CD4-positive, alpha-beta T cell treated with Interleukin-17A for 1 hour (primary cell): ENCODE measurements around the gene HMGN4.
"Not testable (repeated sequence)": the region's sequence is repeated elsewhere in the genome, so short reads cannot be mapped to it uniquely, and the experiment has no call there.

Experiments
- DNase-seq: peaks from one replicate; pipeline ENCODE4 v3.0.0-alpha.2; 2020

The HMGN4 gene

DNA sequence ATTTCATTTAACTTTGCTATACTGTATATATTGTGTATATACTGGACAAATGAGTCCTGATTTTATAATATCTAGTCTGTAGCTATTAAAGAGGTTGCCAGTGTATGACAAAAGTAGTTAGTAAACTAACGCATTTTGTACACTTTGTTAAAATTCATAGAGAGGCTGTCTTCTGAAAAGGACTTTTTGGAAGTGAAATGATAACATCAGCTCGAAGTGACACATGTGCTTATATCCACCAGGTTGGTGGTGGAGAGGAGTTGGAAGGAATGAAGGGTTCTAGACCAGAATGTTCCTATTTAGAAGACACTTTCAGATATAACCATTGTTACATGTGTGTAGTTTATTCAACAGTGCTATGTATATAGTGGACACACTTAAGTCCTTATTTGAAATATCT is 13.9 kb upstream of the HMGN4 start:
- DNase-seq, result not testable (repeated sequence)

DNA sequence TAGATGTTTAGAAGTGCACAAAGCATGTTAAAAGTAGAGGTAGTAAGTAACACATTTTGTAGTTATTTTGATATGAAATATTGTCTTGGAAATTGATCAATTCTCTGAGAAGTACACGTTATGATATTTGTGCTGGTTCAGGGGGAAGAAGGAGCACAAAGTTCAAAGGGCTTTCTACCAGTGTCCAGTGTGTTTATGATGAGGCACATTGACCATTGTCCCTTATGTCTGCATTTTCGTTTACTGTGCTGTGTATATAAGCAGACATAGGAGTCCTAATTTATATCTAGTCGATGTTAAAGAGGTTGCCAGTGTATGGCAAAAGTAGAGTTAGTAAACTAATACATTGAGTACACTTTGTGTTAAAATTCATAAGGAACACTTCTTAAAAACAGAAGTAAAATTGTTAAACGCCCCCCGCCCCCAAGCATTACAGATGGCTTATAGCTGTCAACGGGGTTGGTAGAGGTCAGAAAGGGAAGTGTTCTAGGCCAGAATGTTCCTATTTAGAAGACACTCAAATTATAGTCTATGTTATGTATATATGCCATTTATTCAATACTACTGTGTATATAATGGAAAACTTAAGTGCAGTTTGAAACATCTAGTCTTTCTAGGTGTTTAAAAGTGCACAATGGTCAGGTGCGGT is 13.3 kb upstream of the HMGN4 start:
- no peak for DNase-seq

DNA sequence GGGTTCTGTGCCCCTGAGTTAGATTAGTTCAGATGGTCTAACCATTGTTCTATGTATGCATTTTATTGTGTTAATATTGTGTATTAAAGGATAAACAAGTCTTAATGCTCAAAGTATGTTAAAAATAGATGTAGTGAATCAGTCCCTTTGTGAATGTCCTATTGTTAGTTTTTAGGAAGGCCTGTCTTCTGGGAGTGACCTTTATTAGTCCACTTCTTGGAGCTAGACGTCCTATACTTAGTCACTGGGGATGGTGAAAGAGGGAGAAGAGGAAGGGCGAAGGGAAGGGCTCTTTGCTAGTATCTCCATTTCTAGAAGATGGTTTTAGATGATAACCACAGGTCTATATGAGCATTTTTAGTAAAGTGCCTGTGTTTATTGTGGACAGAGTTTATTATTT is 12.3 kb upstream of the HMGN4 start:
- DNase-seq, result no peak

DNA sequence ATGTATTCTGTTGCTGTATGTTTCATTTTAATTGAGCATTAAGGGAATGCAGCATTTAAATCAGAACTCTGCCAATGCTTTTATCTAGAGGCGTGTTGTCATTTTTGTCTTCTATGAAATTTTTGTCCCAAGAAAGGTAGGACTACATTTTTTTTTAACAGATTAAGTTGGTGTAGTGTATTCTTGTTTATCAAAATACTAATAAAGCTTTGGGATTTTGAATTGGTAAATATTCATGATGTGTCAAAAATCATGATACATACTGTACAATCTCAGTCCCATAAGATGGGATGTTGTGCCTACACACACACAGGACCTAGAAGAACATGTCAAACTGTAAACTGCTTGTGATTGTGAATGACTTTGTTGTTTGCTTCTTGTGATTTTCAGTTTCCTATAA is 11.2 kb upstream of the HMGN4 start:
- no peak for DNase-seq

DNA sequence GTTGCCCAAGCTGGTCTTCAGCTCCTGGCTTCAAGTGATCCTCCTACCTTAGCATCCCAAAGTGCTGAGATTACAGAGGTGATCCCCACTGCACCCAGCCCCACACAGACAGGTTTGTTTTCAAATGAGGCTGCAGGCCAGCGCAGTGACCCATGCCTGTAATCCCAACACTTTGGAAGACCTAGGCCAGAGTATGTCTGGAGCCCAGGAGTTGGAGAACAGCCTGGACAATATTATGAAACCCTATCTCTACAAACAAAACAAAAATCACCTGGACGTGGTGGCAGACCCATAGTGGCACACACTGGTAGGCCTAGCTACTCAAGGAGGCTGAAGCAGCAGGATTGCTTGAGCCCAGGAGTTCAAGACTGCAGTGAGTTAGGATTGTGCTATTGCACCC is 8.0 kb upstream of the HMGN4 start:
- no peak for DNase-seq

DNA sequence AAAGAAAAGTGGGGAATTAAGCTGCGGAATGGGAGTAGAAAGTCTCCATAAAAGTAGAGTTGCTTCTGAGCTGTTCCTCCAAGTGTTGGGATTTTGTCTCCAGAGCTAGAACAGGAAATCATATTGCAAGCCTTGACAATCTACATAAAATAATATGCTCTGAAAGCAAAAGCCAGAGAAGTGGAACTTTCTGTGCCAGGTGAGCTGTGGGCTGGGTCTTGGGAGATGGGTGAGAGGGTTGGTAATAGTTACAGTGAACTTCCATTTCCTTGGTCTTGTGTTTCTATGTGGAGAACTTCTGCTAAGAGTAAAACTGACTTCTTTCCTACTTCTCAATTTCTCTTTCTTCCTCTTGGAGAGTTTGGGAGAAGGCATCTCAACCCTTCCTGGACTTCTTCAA is 6.3 kb upstream of the HMGN4 start:
- peak; percentile 28 for DNase-seq

DNA sequence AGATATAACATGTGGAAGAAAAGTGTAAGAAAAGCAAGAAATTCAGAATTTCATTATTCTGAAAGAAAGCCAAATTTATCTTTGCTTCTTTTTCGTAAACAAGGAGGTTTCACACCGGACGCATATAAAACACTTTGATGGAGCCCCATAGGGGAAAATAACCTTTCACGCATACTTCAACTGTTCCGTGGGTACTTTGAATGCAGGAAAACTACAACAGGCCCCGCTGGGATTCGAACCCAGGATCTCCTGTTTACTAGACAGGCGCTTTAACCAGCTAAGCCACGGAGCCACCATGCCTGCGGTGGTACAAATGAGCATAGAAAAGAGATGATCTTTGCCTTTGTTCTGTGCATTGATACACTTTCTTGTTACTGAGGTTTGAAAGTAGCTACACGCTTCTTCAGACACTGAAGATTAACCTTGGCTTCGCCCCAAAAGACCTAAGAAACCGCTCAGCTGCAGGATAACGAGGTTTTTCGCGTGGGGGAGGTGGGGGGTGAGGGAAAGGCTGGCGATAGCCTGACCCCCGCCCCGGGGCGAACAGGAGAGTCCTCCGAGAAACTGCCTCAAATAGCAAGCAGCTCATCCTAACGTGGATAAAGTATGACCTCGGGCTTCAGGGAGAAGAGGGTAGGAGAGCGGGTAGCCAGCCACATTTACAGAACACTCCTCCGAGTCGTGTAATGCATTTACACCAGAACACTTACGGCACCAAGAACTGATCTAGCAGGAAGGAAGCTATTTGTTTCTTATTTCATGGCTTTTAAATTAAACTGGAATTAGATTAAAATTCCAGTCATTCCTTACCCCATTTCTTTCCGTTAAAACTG is 5.3 kb upstream of the HMGN4 start:
- peak; percentile 97 for DNase-seq

DNA sequence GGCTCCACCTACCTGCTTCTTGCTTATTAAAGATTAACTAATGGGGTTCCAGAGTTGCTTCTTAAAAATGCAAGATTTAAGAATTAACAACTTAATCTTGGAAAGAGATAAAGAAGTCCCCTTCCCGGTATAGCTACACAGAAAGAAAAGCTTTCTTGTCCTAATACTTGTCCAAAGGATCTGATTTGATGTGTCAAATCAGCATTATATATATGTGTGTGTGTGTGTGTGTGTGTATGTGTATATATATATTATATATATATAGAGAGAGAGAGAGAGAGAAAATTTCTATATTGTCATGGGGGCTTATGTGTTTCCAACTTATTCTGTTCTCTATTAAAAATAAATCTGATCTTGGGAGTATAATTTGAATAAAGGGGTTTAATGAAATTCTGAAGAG is 4.6 kb upstream of the HMGN4 start:
- DNase-seq, result no peak

DNA sequence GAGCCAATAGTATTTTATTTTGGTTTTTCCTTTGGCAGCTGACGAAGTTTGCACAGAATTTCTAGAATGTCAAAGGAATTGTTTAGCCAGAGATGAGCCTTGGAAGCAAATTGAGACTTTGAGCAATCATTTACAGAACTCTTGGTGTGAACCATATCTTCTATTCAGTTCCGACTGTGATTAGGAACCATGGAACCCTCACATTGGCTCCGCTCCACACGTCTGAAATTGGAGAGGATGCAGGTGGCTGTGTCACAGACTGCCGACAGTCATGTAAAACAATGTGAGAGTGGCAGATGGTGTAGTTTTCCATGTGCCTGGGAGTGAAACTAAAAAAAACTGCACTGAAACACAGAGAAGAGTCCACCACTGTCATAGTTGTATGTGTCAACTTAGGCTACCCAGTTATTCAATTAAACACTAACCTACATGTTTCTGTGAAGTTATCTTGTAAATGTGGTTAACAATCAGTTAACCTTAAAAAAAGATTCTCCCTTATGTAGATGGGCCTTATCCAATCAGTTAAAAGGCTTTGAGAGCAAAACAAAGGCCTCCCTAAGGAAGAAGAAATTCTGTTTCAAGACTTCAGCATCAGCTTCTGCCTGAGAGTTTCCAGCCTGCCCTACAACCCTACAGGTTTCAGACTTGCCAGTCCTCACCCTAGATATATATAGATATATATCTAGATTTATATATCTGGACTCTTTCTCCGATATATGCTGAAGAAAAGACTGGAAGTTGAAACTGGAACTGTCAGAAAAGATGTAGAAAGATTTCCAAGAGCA is 3.3 kb upstream of the HMGN4 start:
- DNase-seq, result no peak

DNA sequence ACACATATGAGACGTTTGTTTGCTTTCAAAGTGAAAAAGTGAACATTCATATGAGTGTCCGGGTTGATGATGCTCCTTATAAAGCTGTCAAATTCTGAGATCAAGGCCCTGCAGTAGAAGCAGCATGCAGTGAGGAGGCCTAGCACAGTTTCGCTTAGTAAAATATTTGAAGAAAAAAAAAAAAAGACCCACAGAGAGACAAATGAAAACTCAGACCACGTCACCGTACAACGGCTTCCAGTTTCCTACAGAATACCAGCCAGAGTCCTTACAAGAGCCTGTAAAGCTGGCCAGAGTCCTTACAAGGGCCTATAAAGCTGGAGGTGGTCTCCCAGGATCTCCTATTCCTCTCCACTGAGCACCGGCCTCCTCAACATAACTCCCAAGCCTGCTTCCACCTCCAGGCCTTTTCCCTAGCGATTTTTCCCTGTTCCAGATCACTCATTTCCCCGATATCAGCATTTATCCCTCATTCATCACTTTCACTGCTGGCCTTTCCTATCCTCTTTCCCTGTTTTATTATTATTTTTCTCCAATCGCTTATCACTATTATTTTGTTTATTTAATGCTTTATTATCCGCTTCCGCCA is 1.5 kb upstream of the HMGN4 start:
- peak; percentile 56 for DNase-seq

DNA sequence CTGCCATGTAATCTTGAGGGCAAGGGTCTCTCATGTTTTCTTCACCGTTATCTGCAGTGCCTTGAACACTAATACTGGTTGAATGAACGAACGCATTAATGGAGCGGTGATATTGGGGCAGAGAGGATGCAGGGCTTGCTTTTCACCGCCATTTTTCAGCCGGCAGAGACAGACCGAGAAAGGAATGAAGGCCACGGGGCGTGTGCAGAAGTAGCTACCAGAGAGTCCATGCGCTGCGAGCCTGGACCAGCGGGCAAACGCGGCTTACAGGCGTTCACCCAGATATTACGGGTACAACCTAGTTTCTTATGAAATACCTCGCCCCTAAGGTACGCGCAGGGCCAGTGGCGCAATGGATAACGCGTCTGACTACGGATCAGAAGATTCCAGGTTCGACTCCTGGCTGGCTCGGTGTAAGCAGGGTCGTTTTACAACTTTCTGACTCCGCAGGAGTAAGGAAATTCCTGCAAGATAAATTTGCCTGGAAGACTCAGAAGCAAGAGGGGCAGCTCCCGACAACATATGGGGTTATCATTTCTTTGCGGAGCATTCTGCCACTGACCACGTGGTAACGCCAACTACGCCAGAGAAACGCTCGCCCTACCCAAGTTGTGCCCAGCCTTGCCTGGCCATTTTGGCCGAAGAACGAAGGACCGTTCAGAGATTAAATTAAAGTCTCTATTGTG is 863 bp upstream of the HMGN4 start:
- DNase-seq, result peak; percentile 97

DNA sequence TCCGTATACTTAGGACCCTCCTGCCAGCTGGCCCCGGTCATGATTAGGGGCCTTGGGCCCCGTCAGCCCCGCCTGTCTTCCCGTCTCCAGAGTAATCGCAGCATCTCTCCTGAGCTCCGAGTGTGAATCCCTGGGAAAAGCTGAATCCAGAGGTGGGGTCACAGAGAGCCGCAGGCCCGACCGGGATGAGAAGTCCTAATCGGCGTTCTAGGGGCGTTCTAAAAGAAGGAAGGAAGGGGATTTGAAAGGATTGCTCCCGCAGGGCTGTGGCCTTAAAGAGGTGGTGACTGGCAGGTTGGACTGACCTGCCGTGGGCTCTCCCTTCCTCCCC is 371 bp downstream of the HMGN4 start:
- DNase-seq, result no peak

DNA sequence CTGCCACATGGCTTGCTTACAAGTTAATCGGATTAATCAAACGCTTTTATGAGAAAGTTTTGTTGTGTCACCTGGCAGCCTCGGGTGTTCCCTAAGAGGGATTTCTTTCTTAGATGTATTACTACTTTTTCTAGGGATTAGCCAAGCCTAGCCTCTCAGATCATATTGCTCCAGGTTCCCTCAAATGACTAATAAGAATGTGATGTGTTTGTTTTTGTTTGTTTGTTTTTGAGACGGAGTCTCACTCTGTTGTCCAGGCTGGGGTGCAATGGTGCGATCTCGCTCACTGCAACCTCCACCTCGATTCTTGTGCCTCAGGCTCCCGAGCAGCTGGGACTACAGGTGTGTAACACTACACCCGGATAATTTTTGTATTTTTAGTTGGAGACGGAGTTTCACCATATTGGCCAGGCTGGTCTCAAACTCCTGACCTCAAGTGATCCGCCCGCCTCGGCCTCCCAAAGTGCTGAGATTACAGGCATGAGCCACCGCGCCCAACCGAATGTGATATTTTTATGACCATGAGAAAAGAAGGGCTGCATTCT is 977 bp downstream of the HMGN4 start:
- DNase-seq, result no peak

DNA sequence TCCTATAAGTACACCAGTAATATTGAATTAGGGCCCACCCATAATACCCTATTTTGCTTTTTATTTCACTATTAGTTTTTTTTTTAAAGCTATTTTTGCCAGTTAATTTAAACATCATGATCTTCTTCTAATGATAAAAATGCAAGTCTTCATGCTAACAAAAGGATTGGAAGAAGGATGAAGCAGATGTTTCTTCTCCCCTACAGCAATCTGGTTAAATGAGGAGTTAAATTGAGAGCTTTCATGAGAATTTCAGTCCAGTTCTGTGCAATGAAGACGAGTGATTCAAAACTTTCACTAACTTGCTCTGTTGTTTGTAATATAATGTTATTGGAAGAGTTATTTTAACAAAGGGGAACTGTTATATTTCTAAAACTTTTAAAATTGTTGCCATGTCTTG is 3.4 kb downstream of the HMGN4 start:
- DNase-seq, result no peak

DNA sequence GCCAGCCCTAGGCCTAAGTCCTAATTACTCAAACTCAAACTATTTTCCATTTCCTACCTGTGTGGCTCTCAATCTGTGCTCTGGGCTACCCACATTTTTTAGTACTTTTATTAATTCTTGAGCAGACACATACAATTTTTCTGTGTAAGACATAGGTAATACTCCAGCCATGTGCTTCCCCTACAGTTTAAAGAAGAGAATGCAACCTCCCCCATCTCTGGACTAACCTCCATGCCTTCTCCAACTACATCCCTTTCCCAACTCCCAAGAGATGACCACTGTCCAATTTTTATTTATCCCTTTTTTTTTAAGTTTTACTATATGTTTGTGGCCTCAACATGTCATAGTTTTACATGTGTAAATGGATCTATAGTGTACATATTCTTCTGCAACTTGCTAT is 5.8 kb downstream of the HMGN4 start:
- DNase-seq, result peak; percentile 37

DNA sequence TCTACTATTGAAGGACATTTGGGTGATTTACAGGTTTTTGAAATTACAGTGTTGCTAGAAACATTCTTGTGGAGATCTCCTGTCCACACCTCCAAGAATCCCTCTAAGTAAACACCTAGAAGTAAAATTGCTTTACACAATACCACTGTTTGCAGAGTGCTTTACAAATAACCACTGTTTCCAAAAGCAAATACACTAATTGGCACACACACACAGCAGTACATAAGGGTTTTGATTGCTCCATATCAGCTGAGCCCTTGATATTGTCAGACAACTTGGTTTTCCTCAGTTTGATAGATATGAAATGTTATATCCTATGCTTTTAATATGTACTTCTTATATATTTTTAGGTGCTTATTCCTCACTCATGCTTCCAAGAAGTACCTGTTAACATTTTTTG is 6.3 kb downstream of the HMGN4 start:
- DNase-seq, result no peak

DNA sequence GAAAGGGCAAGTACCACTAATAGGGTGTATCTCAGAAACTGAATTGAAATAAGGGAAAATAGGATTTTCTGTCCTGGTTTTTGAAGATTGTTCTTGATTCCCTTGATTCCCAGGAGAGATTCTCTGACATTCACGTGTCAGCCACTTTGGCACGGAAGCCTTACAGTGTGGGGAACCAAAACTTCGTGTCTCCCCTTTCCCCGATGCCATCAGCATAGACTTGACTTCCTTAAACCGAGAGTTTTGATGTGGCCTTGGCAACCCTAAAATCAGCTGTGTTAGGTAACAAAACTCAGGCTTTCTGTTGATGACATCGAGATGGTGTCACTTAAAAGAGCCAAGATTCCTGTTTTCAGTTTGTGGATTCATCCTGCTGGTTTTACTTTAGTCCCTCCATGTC is 7.5 kb downstream of the HMGN4 start:
- no peak for DNase-seq

DNA sequence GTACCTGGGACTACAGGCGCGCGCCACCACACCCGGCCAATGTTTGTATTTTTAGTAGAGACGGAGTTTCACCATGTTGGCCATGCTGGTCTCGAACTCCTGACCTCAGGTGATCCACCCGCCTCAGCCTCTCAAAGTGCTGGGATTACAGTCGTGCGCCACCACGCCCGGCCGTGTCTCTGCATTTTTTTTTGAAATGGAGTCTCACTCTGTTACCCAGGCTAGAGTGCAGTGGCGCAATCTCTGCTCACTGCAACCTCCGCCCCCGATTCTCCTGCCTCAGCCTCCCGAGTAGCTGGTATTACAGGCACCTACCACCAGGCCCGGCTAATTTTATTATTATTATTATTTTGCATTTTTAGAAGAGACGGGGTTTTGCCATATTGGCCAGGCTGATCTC is 9.2 kb downstream of the HMGN4 start:
- not testable (repeated sequence) for DNase-seq

DNA sequence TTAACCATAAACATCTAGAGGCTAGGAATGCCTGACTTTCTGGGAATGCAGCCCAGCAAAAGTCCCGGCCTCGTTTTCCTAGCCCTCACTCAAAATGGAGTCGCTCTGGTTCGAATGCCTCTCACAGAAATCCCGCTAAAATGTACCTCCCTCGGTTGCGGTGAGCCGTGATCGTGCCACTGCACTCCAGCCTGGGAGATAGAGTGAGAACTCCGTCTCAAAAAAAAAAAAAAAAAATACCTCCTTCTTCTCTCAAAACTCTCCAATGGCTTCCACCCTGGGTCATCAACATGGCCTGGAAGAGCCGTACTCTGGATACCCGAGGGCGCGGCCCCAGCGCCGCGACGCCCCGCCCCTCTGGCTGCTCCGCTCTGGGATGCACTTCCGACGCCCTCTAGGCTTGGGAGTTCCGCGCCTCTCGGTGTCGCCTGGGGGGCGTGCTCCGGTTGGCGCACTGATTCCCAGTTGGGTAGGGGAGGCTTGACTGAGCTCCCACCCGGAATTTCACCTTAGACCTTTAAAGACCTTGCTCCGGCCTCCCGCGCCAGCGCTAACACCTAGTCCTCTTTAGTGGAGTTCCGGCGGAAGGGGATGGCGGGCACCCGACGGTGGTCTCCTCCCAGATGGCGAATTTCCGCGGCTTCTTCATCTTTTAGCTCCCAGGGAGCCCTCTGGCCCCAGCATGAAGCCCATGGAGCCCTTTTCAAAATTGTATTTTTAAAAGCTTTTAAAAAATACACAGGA is 12.3 kb downstream of the HMGN4 start:
- DNase-seq, result peak; percentile 42

DNA sequence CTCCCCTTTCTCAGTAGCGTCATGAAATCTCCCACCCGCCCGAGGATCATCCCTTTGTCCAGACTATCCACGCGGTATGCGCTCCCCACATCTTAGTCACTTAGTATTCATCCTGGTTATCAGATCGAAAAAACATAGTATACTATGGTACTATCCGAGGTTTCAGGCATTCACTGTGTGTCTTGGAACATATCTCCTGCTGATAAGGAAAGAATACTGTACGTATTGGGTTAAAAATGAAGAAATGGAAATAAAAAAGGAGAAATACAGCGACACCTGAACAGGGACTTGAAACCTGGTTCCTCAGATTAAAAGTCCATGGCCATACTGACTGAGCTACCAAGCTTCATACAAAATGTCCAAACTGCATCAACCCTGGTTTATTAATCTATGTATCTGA is 14.0 kb downstream of the HMGN4 start:
- no peak for DNase-seq

DNA sequence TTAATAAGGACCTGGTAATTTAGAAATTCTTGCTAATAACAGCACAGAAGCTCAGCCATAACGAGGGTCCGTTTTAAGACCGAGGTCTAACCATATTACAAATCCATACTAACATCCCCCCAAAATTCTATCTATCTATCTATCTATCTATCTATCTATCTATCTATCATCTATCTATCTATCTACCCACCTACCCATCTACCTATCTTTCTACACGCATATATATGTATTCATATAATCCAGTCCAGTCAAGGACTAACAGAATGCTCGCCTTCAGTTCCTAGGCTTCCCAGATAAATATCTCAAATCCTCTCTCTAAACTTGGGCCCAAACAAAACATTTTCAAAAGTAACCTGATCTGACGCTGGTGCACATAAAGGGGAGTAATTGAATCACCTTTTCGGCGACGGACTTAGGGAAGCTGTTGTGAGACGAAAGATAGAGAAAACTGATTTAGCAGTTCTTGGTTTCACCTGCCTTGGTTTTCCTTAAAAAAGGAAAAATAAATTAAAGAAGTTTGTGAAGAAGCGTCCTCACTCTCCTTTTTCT is 14.5 kb downstream of the HMGN4 start:
- no peak for DNase-seq

DNA sequence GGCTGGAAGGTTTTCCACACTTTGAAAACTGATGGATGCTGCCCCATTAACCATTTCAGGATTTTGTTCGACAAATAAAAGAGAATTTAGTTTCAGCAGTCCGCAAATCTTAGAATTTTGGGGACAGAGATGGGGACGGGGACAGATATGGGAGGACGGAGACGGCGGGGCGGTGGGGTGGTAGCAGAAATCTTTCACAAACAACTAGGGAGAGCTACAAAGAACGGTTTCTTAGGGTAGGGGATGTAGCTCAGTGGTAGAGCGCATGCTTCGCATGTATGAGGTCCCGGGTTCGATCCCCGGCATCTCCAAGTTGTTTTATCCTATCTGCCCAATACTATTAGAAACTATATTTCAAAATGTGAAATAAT is 15.1 kb downstream of the HMGN4 start:
- peak; percentile 89 for DNase-seq
